ENCODE measurements around the gene SH3TC1.
A peak's percentile ranks its signal among the peaks of the same experiment; 100 is the strongest.

Gene SH3TC1

DNA sequence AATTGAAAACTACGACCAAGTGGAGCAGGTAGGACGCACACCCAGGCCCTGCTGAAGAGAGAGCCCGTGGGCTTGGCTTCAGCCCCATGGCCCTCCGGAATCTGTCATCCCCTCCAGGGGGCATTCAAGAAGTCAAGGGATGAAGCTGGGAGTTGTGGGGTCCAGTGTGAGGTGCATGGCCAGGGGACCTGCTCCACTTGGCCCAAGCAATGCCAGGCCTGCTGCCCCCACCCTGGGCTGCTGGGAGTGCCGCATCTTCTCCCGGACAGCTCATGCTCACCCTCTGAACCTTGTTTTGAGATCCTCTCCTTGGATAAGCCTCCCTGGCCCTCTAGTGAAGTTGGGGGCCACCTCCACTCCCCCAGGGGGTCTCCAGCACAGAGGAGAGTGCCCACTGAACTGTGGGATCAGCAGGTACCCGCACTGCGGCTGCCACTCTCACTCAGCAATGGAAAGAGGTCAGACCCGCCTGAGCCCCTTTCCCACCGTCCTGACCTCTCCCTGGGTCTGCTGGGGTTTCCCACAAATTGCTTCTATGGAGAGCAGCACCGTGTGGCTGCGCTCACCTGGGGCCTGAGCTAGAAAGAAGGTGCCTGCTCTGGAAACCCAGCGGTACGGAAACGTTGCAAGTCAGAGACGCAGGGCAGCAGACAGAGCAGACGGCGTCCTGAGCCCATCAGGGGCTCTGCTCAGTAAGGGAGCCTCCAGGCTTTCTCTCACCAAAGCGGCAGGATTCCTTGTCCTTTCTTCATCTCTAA, 35.5 kb upstream of the SH3TC1 start:
- DNase-seq (ENCODE audit: low read depth in 1 of 2, low spot score in 1 of 2) = no peak

DNA sequence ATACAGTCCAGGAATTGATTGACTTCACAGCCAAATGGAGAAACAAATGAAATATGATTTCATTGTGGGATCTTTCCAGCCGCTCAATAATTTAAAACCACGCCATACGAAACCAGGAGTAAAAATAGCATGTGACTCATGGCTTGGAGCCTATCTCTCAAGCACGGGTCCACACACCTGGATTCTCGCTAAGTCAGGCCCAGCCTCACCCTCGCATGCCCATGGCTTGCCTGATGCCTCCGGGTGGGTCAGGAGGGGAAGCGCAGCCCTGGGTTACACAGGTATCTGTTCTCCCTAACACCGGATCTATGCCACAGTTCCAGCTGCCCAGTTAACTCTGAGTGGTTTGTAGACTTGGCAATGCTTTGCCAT, 34.9 kb upstream of the SH3TC1 start:
- DNase-seq (ENCODE audit: low read depth in 1 of 2, low spot score in 1 of 2) = no peak

DNA sequence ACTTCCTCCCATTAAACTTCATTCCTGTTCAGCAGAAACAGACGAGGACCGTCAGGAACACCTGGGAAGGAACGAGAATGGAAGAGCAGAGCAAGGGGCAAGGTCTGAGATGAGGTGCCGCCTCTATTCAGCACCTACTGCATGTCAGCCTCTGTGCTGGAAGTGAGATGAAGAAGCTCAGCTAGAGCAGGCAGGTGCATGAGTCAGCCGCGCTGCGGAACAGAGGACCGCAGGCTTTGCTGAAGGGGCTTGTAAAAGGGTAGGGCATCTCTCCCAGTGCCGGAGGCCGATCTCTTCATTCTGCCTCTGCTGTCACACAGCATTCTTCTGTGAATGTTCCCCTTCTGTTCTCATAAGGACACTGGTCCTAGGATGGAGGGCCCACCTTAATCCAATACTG, 34.4 kb upstream of the SH3TC1 start:
- no peak for DNase-seq (ENCODE audit: low read depth in 1 of 2, low spot score in 1 of 2)

DNA sequence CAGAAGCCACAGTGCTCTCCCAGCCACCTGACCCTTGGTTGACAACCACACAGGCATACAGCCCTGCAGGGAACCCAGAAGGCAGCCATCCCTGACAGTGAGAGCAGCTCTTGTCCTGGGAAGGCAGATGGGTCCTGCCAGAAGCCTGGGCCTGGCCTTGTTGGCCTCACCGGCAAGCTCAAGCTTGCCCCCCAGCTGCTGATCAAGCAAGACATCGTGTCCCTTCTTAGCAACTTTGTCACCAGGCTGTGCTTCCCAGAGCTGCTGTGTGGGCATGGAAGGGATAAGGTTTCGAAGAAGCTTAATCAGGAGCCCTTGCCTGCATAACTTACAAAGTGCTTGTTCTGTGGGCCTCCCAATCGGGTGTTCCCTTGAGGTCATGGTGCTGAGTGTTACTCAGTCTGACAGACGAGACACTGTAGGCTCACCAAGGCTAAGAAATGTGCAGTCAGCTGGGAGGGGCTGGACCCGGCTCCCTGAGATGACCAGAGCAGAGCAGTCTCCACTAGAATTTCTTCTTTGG, 33.7 kb upstream of the SH3TC1 start:
- DNase-seq (ENCODE audit: low read depth in 1 of 2, low spot score in 1 of 2) = no peak

DNA sequence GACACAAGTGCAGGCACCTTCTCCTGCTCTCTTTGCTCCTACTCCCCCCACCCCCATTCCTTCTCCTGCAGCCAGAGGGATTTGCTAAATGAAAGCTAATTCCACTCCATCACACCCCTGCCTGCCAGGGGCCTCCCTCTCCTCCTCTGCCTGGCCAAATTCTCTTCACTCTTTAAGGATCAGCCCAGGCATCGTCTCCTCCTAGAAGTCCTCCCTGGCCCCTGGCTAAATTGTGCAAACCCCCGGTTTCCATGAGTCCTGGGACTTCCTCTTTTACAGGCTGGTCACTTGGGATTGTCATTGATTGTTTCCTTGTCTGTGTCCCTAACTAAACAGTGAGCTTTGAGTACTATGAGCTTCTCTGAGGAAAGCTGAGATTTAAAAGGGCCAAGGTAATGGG, 31.8 kb upstream of the SH3TC1 start:
- no peak for DNase-seq (ENCODE audit: low read depth in 1 of 2, low spot score in 1 of 2)

DNA sequence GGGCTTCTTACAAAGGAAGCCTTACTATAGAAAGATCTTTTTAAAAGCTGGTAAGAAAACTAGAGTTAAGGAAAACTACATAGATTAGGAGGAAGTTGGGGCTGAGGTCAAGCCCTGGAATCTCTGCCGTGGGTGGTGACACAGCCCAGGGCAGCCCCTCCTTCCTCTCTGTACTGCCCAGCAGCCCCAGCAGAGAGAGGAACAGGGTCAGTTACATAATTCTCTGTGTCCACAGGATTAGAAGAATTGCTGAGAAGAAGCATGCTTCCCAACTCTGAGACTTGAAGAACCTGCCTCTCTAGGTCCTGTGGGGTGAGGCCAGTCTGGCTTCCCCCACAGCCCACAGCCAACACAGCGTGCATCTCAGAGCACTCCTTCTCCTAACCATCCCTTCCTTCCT, 31.3 kb upstream of the SH3TC1 start:
- DNase-seq (ENCODE audit: low read depth in 1 of 2, low spot score in 1 of 2) = no peak

DNA sequence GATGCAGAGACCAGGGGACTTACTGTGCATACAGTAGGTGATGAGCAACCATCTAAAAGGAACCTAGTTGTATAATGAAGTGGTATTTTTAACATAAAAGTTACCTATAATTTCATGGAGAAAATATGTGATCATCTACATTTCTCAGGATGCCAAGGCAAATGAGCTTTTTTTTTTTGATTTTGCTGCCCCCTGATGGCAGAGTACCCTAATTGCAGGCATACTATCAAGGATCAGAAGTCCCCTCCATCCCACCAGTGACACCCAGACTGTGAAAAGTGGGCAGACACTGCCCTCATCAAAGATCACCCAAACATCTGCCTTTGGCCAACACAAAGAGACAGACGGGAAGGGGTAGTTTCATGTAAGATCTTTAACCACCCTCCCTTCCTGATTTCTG, 30.9 kb upstream of the SH3TC1 start:
- no peak for DNase-seq (ENCODE audit: low read depth in 1 of 2, low spot score in 1 of 2)

DNA sequence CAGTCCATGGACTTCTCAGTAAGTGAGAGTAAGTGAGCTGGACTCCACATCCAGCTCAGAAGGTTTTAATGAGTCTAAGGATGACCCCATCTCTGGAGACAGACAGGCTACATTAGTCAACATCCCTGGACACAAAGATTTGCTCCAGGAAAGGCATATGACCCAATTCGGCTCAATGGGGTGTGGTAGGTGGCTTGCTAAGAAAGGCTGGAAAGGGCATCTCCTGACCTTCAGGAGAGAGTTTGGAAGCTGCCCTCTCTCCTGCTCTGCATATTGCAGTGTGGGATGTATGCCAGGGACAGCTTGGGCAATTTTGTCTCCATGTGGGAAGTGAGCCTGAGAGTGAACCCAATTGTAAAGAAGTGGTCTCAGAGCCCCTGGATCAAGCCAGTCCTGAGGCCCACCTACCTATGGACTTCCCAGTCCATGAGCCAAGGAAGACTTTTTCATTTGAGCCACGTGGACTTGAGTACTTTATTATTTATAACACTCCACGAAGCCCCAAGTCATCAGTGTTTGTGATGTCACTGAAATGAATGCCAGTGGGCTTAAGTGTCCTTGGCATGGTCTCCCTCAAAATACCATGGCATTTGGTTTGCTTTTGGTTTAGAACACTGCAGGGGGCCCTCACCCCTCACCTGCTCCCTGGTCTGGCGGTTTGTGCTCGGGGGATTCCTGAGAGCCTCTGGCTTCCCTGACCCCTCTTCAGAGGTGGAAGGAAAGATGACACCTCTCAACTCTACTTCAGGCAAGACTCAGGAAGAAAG, 30.1 kb upstream of the SH3TC1 start:
- no peak for DNase-seq (ENCODE audit: low read depth in 1 of 2, low spot score in 1 of 2)

DNA sequence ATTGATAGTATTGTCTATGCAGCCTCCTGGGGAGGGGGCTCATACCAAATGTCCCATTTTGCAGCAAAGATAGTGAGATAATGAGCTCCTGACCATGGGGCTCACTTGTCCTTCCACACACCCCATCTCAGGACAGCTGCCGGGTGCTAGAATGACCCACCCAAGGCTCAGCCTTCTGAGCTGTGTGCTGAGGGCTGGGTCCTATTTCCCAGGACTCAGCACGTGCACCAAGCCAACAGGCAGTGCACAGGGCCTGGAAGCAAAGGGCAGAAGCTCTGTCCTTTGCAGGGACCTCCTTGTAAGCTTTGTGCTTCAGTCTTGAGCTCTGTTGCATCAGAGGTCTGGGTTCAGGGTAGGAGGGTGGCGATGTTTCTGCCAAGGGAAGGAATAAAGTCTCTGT, 29.3 kb upstream of the SH3TC1 start:
- no peak for DNase-seq (ENCODE audit: low read depth in 1 of 2, low spot score in 1 of 2)

DNA sequence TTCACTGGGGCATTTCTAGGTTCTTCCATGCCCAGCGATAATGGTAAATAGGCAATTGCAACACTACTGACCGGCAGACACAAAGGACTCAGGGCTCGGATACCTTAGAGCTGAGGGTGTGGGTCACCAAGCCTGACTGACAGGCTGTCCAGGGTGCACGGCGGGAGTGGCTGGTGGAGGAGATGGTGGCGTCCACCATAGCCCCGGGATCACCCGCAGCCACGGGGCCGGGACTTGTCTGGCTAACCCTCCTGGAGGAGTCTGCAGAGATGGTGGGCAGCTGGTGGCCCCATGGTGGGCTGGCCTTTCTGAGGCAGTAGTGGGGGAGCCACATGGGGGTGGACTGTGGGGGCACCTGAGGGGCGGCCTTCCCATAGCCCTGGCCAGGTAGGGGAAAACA, 28.7 kb upstream of the SH3TC1 start:
- no peak for DNase-seq (ENCODE audit: low read depth in 1 of 2, low spot score in 1 of 2)

DNA sequence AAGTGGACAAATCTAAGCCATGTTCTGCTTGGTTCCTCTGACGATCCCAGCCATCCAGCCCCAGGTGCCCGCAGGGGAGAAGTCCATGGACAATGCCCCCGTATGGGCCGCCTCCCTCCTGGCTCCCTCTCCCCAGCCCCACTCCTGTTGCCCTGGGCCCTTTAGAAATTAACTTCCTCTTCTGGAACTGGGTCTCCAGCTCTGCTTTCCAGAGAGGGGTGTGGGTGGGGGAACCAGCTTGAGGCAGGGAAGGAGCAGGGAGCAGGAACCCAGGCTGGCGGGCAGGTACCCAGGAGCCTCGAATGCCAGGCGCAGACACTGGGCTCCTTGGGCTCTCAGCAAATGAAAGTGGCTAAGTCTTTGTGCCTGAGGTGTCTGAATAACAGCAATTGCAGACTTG, 27.8 kb upstream of the SH3TC1 start:
- DNase-seq (ENCODE audit: low read depth in 1 of 2, low spot score in 1 of 2) = no peak

DNA sequence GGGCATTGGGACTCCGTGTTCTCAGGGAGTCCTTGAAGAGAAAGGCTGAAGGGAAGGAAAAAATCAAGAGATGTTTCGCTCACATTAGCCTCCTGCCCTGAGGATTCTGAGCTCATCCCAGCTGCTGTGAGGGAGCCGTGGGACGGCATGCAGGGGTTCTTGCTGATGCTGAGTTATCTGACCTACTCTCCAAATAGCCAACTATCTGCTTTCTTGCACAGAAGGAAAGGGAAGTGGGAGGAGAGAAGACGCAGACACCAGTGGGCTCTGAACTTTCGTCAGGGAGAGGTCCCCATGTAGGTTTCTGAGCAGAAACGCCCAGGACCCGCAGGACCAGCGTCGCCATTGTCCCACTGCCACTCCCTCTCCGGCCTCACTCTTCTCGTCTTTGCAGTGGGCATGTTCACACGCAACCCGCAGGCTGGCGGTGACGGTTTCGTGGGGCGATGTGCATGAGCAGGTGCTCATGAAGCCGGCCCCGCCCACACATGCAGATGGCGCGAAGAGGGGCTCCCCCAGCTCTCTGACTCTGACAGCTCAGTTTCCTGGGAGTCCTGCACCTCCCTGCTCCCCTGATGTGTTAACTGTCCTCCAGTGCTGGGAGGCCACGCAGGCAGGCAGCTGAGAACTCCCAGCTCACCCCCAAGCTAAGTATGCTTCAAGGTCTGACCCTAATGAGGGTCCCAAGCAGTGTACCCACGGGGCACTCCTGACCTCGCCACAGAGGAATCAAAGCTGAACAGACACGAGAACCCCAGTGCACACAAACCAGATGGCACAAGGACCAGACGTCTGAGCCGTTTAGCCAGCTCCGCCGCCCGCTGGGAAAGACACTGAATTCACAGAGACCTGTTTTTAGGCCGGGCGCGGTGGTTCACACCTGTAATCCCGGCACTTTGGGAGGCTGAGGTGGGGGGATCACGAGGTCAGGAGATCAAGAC, 26.8 kb upstream of the SH3TC1 start:
- peak in 1 of 2 donors; percentile 26 for DNase-seq (ENCODE audit: low read depth in 1 of 2, low spot score in 1 of 2)

DNA sequence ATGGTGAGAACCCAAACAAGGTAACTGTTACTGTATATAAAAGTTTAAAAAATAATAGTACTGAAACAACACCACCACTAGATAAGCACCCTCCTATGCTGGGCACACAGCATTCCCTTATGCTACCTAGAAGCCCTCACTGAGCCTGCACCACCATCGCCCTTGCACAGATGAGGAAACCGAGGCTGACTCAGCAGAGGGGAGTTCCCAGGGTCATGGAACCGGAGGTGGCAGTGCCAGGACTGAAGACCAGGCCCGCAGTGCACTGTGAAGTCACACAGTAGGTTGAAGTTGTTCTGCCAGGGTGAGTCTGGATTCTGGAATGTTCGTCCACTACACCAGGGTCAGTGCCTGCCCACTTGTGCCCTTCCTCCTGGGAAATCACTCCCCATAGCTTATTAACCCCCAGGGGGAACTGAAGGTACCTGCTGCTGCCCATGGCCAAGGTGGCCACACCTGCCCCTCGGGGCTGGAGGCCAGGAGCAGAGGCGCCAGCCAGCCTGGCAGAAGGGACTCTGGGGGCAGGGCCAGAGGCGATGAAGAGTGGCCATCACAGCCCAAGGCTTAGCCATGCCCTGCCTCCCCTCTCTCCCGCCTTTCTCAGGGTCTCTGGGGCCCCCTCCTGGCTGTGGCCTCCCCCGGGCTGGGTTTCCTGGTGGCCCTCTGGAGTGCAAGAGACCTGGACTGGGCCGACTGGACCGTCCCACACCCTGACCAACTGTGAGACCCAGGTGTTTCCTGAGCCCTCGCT, 25.4 kb upstream of the SH3TC1 start:
- no peak for DNase-seq (ENCODE audit: low read depth in 1 of 2, low spot score in 1 of 2)

DNA sequence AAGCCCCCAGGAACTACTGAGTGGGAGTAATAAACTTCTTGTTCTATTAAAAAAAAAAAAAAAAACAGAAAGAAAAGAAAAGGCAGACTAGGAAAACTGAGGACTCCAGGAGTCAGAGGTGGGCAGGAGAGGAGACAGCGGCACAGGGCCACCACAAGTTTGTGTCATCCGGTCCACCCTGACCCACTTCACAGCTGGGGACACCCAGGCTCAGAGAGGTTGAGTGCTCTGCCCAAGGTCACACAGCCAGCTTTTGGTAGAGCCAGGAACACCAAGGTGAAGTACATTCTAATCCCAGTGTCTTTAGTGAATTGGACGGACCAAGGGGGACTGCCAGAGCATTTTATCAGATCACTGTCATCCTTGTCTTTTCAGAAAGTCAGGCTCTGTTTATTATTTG, 24.1 kb upstream of the SH3TC1 start:
- DNase-seq (ENCODE audit: low read depth in 1 of 2, low spot score in 1 of 2) = no peak

DNA sequence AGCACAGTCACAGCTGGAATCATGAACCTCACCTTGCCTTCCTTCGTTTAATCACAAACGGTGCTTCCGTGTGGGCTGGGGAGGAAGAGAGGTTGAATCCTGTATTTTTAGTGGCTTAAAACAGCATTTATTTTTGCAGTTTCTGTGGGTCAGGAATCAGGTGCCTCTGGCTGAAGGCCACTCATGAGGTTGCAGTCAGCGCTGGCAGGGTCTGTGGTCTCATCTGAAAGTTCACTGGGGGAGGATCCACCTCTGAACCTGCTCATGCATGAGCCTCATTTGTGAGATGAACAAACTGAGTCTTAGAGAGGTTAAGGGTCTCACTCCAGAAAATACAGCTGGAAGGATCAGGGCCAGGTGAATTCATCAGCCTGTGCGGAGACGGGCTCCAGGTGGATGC, 23.4 kb upstream of the SH3TC1 start:
- no peak for DNase-seq (ENCODE audit: low read depth in 1 of 2, low spot score in 1 of 2)

DNA sequence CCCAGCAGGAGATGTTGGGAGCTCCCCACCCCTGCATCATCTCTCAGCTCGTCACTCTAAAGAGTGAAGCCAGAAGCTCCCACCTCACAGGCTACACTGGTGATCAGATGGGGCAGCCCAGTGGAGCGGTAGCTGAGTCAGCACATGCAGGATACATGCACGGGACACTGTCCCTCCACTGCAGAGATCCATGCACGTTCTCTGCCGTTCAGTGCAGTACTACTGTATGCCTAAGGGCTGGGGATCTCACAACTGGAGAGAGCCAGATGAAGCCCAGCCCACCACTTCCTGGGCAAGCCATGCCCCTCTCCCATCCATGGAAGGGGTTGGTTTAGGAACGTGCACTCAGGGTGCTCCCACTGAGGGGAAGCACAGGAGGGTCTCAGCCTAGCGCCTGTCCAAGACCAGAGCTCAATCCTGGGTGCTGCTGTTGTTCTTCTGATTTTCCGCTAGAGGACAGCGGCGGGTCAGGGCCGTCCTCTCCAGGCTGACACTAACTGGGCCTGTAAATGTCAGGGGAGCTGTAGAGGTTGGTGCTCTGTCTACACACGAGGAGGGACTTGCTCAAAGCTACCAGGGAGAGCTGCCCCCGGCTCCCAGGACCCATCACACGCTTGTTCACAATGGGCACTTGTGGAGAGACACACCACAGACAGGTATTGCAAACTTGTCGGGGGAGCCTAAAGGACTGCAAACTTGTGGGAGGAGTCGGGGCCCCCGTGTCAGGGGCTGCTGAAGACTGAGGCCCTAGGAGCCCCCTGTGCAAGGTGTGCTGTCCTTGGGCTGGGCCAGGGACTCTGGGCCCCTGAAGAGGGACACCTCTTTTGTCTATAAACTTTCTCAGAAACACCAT, 22.3 kb upstream of the SH3TC1 start:
- no peak for DNase-seq (ENCODE audit: low read depth in 1 of 2, low spot score in 1 of 2)

DNA sequence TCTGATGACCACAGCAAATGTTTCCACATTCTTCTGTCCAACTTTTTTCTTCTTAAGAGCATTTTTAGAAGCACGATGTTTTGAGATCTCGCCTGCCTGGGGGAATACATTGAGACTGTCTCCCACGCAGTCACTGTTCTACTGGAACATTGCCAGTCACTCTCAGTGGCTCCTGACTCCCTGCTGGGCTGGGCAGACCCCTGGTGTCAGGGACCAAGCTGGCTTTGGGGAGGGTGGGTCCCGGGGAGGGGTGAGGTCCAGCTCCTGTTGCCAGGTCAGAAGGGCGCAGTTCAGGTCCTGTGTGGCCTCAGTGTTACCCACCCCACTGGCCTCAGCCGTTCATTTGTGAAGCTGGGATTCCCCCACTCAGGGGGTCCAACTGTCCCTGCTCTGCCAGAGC, 21.5 kb upstream of the SH3TC1 start:
- DNase-seq (ENCODE audit: low read depth in 1 of 2, low spot score in 1 of 2) = no peak

DNA sequence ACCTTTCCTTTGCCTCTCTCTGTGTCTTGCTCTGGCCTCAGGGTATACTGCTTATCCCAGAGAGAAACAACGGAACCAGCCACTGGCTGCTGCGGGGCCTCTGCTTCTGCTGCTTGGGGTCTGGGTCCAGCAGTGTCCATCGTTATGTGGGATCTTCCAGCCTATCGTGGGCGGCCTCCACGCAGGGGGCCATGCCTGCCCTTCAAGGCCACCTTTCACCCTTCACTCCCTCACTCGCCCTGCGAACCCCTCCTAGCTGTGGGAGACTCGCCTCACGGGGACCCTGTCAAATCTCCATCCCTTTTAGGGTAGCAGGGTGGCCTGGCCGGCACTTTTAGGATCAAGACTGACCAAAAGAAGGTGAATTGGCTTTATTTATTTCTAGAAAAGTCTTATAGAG, 21.1 kb upstream of the SH3TC1 start:
- DNase-seq (ENCODE audit: low read depth in 1 of 2, low spot score in 1 of 2) = no peak

DNA sequence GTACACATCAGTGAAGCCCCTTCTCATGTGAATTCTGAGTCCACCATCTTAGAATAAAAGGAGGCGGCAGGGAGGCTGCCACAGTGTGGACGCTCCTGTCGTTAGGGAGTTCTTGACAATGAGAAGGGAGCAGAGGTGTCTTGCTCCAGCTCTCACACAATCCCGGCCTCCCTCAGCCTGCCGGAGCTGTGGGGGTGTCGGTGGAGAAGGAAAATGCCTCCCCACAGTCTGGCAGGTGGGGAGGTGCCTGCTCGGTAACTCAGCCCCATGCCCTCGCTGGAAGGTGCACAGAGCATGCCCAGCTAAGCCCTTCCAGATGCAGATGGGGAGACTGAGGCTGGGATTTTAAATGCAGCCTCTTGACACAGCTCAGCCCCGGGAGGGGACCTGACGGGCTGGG, 20.0 kb upstream of the SH3TC1 start:
- DNase-seq (ENCODE audit: low read depth in 1 of 2, low spot score in 1 of 2) = no peak

DNA sequence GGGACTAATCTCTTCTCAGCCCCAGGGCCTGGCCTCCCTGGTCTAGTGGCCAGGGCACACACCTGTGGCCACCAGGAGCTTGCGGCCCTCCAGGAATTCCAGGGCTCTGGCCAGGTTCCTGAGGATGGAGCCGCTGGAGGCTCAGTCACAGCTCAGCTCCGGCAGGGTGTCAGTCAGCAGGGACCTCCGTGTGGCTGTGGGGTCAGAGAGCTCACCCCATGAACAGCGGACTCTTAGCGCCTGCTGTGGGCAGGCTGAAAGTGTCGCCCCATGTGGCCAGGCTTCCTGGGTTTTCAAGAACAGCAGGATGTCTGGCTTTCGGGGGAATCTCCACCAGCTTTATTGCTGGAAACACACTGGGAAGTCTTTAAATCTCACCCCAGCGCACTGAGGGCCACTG, 19.3 kb upstream of the SH3TC1 start:
- DNase-seq (ENCODE audit: low read depth in 1 of 2, low spot score in 1 of 2) = no peak
